Type B pancreatic cell (in vitro differentiated cells): ENCODE results near the gene SERINC1. TPM values are rescaled to one million over a fixed set of nuclear protein-coding genes. Genes with fewer than 3 reads are reported as not detected.

Experiments used
- DNase-seq: peaks from one replicate; pipeline ENCODE4 v3.0.0; 2021; ENCODE audit warnings: mixed read lengths; ENCODE audit not compliant: unreplicated experiment; ENCODE audit errors: extremely low spot score
- H3K27ac Mint-ChIP-seq: 2 replicates; pipeline ENCODE4 v1.8.0; 2021; ENCODE audit warnings: mild to moderate bottlenecking, mixed read lengths
- H3K27me3 Mint-ChIP-seq: 2 replicates; pipeline ENCODE4 v1.8.0; 2021; ENCODE audit warnings: mixed read lengths
- H3K36me3 Mint-ChIP-seq: 2 replicates; pipeline ENCODE4 v1.8.0; 2021; ENCODE audit warnings: mixed read lengths
- H3K4me1 Mint-ChIP-seq: one replicate; pipeline ENCODE4 v1.8.0; 2021; ENCODE audit warnings: mixed read lengths; ENCODE audit not compliant: unreplicated experiment
- H3K4me3 Mint-ChIP-seq: 2 replicates; pipeline ENCODE4 v1.8.0; 2021; ENCODE audit warnings: mild to moderate bottlenecking, mixed read lengths
- H3K9me3 Mint-ChIP-seq: 2 replicates; pipeline ENCODE4 v1.8.0; 2021; ENCODE audit warnings: mixed read lengths
- total RNA-seq: library from RNA; stranded (reverse); gene quantifications from 2 replicates; pipeline ENCODE4 v1.2.1, GENCODE V29; 2021; ENCODE audit warnings: low replicate concordance
- TF ChIP-seq, protein P1 (sequence below): fragments of 200-600 bp; sonication (generic); conservative IDR thresholded peaks from 2 replicates; pipeline ENCODE4 v1.5.0; 2021; ENCODE audit warnings: antibody characterized with exemption, mild to moderate bottlenecking

Gene SERINC1
- total RNA-seq, 1 donor from 2014 or later: 101 TPM

DNA sequence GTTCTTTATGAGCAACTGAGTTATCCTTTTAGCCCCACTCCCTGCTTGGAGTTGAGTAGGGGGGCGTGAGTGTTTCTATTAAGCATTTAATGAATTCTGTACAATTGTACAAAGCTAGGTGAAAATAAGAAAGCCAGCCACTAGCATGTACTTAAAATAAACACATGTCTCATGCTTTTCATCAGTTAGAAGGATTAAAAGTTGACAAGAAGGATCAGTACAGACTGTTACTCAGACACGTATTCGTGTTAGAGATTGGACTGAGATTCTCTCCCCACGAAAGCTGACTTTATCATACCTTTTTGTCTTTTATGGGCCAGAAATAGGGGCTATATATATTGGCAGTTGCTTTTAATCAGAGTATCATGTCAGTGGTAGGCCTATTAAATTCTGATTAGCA lies 70.5 kb downstream of the SERINC1 start:
- peak overlapping the region; percentile 95 for H3K27ac Mint-ChIP-seq
- H3K4me3 Mint-ChIP-seq: peak overlapping the region; percentile 97
- no peak for DNase-seq
- peaks cover 2% of the 10 kb centered on the region for H3K9me3 Mint-ChIP-seq
- H3K27me3 Mint-ChIP-seq: no peaks in the 10 kb centered on the region
- TF ChIP-seq, protein P1, sequence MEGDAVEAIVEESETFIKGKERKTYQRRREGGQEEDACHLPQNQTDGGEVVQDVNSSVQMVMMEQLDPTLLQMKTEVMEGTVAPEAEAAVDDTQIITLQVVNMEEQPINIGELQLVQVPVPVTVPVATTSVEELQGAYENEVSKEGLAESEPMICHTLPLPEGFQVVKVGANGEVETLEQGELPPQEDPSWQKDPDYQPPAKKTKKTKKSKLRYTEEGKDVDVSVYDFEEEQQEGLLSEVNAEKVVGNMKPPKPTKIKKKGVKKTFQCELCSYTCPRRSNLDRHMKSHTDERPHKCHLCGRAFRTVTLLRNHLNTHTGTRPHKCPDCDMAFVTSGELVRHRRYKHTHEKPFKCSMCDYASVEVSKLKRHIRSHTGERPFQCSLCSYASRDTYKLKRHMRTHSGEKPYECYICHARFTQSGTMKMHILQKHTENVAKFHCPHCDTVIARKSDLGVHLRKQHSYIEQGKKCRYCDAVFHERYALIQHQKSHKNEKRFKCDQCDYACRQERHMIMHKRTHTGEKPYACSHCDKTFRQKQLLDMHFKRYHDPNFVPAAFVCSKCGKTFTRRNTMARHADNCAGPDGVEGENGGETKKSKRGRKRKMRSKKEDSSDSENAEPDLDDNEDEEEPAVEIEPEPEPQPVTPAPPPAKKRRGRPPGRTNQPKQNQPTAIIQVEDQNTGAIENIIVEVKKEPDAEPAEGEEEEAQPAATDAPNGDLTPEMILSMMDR: no peak
- H3K36me3 Mint-ChIP-seq: peaks cover 25% of the 10 kb centered on the region
- peaks cover 25% of the 10 kb centered on the region for H3K4me1 Mint-ChIP-seq

DNA sequence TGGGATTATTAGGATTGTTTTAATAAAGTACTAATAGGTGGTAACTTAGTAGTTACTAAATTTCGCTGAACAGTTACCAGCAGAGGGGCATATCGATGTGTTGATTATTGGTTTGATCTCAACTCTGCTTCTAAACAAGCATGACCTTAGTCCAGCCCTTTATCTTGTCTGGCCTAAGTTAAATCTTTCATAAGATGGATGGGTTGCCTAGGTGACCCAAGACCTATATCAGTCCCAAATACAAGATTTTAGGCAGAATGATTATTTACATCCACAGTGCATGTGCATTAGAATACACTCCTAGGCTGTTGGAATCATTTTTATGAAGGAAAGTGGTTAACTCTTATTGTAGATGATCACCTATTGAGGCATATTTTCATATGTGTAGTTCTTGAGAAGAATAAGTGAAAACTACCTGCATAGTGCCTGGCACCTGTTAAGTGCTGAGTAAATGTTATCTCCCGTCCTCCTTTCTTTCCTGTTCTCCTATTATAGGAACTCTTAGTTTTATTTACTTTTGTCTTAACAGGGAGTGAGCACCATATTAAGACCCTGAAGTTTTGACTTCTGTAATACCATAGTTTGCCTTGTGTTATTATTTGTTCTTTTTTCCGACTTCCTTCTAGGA lies 71.0 kb downstream of the SERINC1 start:
- no peak for DNase-seq
- Mint-ChIP-seq H3K9me3 (no peaks in the 10 kb centered on the region), H3K36me3 (peaks cover 20% of the 10 kb centered on the region), H3K27ac (peak overlapping the region; percentile 95), H3K27me3 (no peaks in the 10 kb centered on the region), H3K4me3 (peak overlapping the region; percentile 97), H3K4me1 (peaks cover 24% of the 10 kb centered on the region)
- TF ChIP-seq, protein P1: no peak

DNA sequence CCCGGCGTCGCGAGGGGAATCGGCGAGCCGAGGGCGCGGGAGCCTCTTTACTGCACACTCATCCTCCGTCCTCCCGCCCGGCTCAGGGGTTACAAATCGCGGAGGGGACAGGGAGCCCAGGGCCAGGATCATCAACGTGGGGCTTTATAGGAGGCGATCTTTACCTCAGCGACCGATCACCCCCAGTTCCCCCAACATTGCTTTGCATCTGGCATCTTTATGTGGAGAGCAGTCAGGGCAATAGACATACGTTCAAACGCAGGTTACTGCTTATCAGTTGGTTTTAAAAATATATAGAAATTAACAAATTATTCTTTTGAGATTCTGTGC lies 71.5 kb downstream of the SERINC1 start:
- peaks cover 24% of the 10 kb centered on the region for H3K4me1 Mint-ChIP-seq
- no peaks in the 10 kb centered on the region for H3K27me3 Mint-ChIP-seq
- H3K36me3 Mint-ChIP-seq: peaks cover 19% of the 10 kb centered on the region
- H3K9me3 Mint-ChIP-seq: no peaks in the 10 kb centered on the region
- H3K4me3 Mint-ChIP-seq: peak overlapping the region; percentile 97
- TF ChIP-seq, protein P1: no peak
- DNase-seq: no peak
- H3K27ac Mint-ChIP-seq: peak overlapping the region; percentile 95

DNA sequence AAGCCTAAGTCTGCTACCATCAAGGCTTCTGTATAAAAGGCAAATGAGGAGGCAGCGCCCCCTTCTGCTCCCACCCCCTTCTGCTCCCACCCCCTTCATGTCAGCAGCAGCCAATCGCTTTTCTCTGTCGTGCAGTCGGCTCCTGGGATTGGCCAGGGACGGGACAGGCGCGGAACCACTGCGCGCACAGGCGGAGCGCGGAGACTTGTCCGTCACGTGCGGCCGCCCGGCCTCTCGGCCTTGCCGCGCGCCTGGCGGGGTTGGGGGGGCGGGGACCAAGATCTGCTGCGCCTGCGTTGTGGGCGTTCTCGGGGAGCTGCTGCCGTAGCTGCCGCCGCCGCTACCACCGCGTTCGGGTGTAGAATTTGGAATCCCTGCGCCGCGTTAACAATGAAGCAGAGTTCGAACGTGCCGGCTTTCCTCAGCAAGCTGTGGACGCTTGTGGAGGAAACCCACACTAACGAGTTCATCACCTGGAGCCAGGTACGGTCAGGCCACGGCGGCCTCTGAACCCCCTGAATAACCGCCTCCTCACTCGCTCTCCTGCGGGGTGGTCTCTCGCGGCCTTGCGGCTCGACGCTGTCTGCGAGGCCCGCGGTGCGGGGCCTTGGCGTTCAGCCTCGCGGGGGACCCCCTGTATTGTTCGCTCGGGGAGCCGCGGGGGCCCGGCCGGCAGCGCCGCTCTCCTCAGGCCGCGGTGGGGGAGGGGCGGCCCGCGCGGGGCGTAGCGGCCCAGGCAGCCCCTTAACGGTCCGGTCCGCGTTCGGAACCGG lies 72.1 kb downstream of the SERINC1 start, which contains the start of gene HSF2:
TSS of gene HSF2 (plus strand) at position 305 of the 773 bp plus-strand sequence. CDS start at position 391, 86 bp downstream.
- Mint-ChIP-seq H3K27me3 (no peaks in the 10 kb centered on the region), H3K4me1 (peaks cover 24% of the 10 kb centered on the region), H3K36me3 (peaks cover 15% of the 10 kb centered on the region), H3K9me3 (no peaks in the 10 kb centered on the region), H3K4me3 (peak within 1 kb of the TSS; percentile 97), H3K27ac (peak within 1 kb of the TSS; percentile 95)
- TF ChIP-seq, protein P1: peak; percentile 35
- DNase-seq: peak; percentile 94

DNA sequence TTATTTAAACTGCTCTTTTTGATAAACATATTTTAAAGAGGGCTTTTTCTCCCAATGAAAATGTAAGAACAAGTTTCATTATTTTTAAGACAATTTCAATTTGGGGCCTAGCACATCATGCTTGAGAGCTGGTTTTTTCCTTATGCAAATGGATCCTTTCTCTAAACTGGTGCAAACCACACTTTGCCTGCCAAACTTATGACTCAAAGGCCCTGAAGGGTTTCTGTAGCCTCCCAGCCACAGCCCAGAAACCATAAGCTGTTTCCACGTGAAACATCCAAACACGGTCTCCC lies 72.6 kb downstream of the SERINC1 start:
- H3K36me3 Mint-ChIP-seq: peaks cover 11% of the 10 kb centered on the region
- H3K4me3 Mint-ChIP-seq: peak overlapping the region; percentile 97
- peak overlapping the region; percentile 92 for H3K27ac Mint-ChIP-seq
- no peak for DNase-seq
- H3K27me3 Mint-ChIP-seq: no peaks in the 10 kb centered on the region
- TF ChIP-seq, protein P1: no peak
- H3K4me1 Mint-ChIP-seq: peaks cover 26% of the 10 kb centered on the region
- no peaks in the 10 kb centered on the region for H3K9me3 Mint-ChIP-seq
